Endothelial cell of umbilical vein (primary cell): ENCODE data around the gene EVA1A. TPM values are rescaled to one million over a fixed set of nuclear protein-coding genes. Genes with fewer than 3 reads are reported as not detected.

Source experiments
- BruUV-seq: library from RNA; stranded (reverse); fragments of 400-500 nt; replicated peaks from 2 replicates; lab custom pipeline; 2021; lab: Mats Ljungman, UMichigan
- CTCF ChIA-PET: fragments of 300-600, 350-600 bp; sonication (Branson Sonifier 250); formaldehyde crosslinking; loops from one replicate; lab custom pipeline; 2021; ENCODE audit warnings: antibody characterized with exemption, inconsistent platforms; lab: Charles Lee
- POLR2A ChIA-PET: fragments of 300-600, 350-600 bp; sonication (Branson Sonifier 250); formaldehyde crosslinking; loops from one replicate; lab custom pipeline; 2021; ENCODE audit warnings: antibody characterized with exemption, inconsistent platforms; lab: Charles Lee
- DNase-seq: peaks from one replicate; pipeline ENCODE4 v3.0.0-alpha.2; 2011; ENCODE audit warnings: low read depth, low spot score
- FAIRE-seq: peaks from 2 replicates; lab custom pipeline; 2011; peaks lifted over from hg19 to GRCh38; lab: Jason Lieb, UNC
- H2AFZ ChIP-seq: 2 replicates; pipeline ENCODE4 v1.6.0; 2012; ENCODE audit warnings: low read depth, low read length, control low read depth, inconsistent platforms
- H3K27ac ChIP-seq: 2 replicates; pipeline ENCODE4 v1.5.1; 2011; ENCODE audit warnings: low read depth, mild to moderate bottlenecking, control low read depth, low read length, moderate library complexity; ENCODE audit not compliant: insufficient read depth
- H3K27me3 ChIP-seq, 2 experiments: 2 replicates each; pipeline versions ENCODE4 v1.6.0 to v1.6.1; 2011; ENCODE audit warnings: low read length in 2 of 2, mixed read lengths in 1 of 2; ENCODE audit not compliant: control insufficient read depth in 2 of 2, insufficient read depth in 2 of 2
- H3K36me3 ChIP-seq, 2 experiments: 2 replicates in 1 of 2; 3 replicates in 1 of 2; pipeline ENCODE4 v1.5.1; 2011; ENCODE audit warnings: low read length in 2 of 2, mild to moderate bottlenecking in 1 of 2, moderate library complexity in 1 of 2; ENCODE audit not compliant: control insufficient read depth in 2 of 2, insufficient read depth in 2 of 2; ENCODE audit errors: extremely low read depth in 1 of 2
- H3K4me1 ChIP-seq: 3 replicates; pipeline ENCODE4 v1.5.1; 2011; ENCODE audit warnings: mild to moderate bottlenecking, low read length; ENCODE audit not compliant: control insufficient read depth, insufficient read depth; ENCODE audit errors: extremely low read depth
- H3K4me2 ChIP-seq: 2 replicates; pipeline ENCODE4 v1.6.1; 2011; ENCODE audit warnings: low read length, control low read depth, mixed read lengths; ENCODE audit not compliant: insufficient read depth
- H3K4me3 ChIP-seq, 3 experiments: fragments of 200-600 bp in 1 of 3; sonication (generic), shearing (Covaris generic) in 1 of 3; replicated peaks in 1 of 3; 2 replicates each; pipeline ENCODE4 v1.5.1; 2011 to 2016; ENCODE audit warnings: control low read depth in 3 of 3, low read length in 3 of 3, mild to moderate bottlenecking in 2 of 3, inconsistent platforms in 1 of 3, low read depth in 1 of 3, moderate library complexity in 1 of 3; ENCODE audit not compliant: insufficient read depth in 1 of 3
- H3K79me2 ChIP-seq: 2 replicates; pipeline ENCODE4 v1.6.0; 2012; ENCODE audit warnings: low read length, inconsistent platforms; ENCODE audit not compliant: control insufficient read depth, insufficient read depth
- H3K9ac ChIP-seq: replicated peaks from 2 replicates; pipeline ENCODE3; 2011; ENCODE audit warnings: low read length, control low read depth; ENCODE audit not compliant: insufficient read depth; ENCODE audit errors: extremely low read depth
- H3K9me1 ChIP-seq: replicated peaks from 3 replicates; pipeline ENCODE4 v1.6.0; 2011; ENCODE audit warnings: mild to moderate bottlenecking, low read length; ENCODE audit not compliant: control insufficient read depth, insufficient read depth; ENCODE audit errors: extremely low read depth
- H3K9me3 ChIP-seq: replicated peaks from 2 replicates; pipeline ENCODE4 v1.5.1; 2012; ENCODE audit warnings: low read length, inconsistent platforms; ENCODE audit not compliant: control insufficient read depth, insufficient read depth
- H4K20me1 ChIP-seq: replicated peaks from 2 replicates; pipeline ENCODE3; 2011; ENCODE audit warnings: mild to moderate bottlenecking, low read length; ENCODE audit not compliant: control insufficient read depth, insufficient read depth; ENCODE audit errors: extremely low read depth
- EZH2 ChIP-seq: IDR thresholded peaks from 2 replicates; pipeline ENCODE4 v1.6.1; 2012; ENCODE audit warnings: borderline replicate concordance, low read depth, mild to moderate bottlenecking, moderate library complexity, low read length, inconsistent platforms; ENCODE audit not compliant: severe bottlenecking
- FOS ChIP-seq: IDR thresholded peaks from 2 replicates; pipeline ENCODE4 v1.6.1; 2011; ENCODE audit warnings: mild to moderate bottlenecking, low read length, moderate library complexity, borderline replicate concordance; ENCODE audit not compliant: insufficient read depth
- GATA2 ChIP-seq: IDR thresholded peaks from 2 replicates; pipeline ENCODE4 v1.7.0; 2011; ENCODE audit warnings: low read depth, mild to moderate bottlenecking, moderate library complexity, mixed read lengths, low read length; ENCODE audit not compliant: insufficient read length, insufficient read depth
- JUN ChIP-seq: IDR thresholded peaks from 2 replicates; pipeline ENCODE4 v1.6.1; 2011; ENCODE audit warnings: borderline replicate concordance, low read depth; ENCODE audit not compliant: insufficient read length, insufficient read depth
- MYC ChIP-seq: IDR thresholded peaks from one replicate; pipeline ENCODE4 v1.6.1; 2011; ENCODE audit warnings: mild to moderate bottlenecking, low read depth, low read length
- POLR2A ChIP-seq: IDR thresholded peaks from 2 replicates; pipeline ENCODE4 v1.6.1; 2012; ENCODE audit warnings: low read depth, mild to moderate bottlenecking, control low read depth, low read length
- POLR2AphosphoS5 ChIP-seq: IDR thresholded peaks from 2 replicates; pipeline ENCODE4 v1.6.1; 2012; ENCODE audit warnings: low read depth, mild to moderate bottlenecking, control low read depth, low read length, moderate library complexity; ENCODE audit not compliant: insufficient read depth
- dilution Hi-C: fragments of 300-500 bp; cut with MboI; formaldehyde crosslinking; loops from one replicate; pipeline ENCODE4 v1.15.0; 2019; ENCODE audit warnings: low sequenced_read_pairs; ENCODE audit not compliant: extremely low pct_ligation_motif_present
- intact Hi-C: fragments of 100-400 bp; cut with micrococcal nuclease; formaldehyde crosslinking; loops from one replicate; pipeline ENCODE4 v1.10.0; 2022
- polyA plus RNA-seq, 4 experiments: library from polyadenylated mRNA; depleted of rRNA in 3 of 4; stranded (reverse) in 3 of 4; unstranded in 1 of 4; fragments of >200 nt; gene quantifications; 2 replicates each; pipeline versions ENCODE4 v1.2.1 to v1.2.3, GENCODE V29; 2011 to 2012; ENCODE audit warnings: missing spikeins in 1 of 4
- total RNA-seq: library from RNA; stranded (reverse); gene quantifications from 2 replicates; pipeline ENCODE4 v1.2.3, GENCODE V29; 2021
- TF ChIP-seq, protein P1 (sequence below): IDR thresholded peaks from 2 replicates; pipeline ENCODE4 v1.6.1; 2011; ENCODE audit not compliant: insufficient read depth, insufficient read length
- TF ChIP-seq, protein P2 (sequence below), 2 donors: IDR thresholded peaks; 1 replicate in 1 of 2; 2 replicates in 1 of 2; pipeline ENCODE4 v1.5.1; 2011; ENCODE audit warnings: low read length in 2 of 2, mild to moderate bottlenecking in 2 of 2, moderate library complexity in 2 of 2, control low read depth in 1 of 2, inconsistent platforms in 1 of 2, low read depth in 1 of 2; ENCODE audit not compliant: insufficient read depth in 1 of 2; ENCODE audit errors: extremely low read depth in 1 of 2

EVA1A gene
- total and polyA plus RNA-seq, 2 donors (not counting 3 experiments of a cell fraction or from before 2014, with no cell fraction given): 52.6 to 66.5 TPM

DNA sequence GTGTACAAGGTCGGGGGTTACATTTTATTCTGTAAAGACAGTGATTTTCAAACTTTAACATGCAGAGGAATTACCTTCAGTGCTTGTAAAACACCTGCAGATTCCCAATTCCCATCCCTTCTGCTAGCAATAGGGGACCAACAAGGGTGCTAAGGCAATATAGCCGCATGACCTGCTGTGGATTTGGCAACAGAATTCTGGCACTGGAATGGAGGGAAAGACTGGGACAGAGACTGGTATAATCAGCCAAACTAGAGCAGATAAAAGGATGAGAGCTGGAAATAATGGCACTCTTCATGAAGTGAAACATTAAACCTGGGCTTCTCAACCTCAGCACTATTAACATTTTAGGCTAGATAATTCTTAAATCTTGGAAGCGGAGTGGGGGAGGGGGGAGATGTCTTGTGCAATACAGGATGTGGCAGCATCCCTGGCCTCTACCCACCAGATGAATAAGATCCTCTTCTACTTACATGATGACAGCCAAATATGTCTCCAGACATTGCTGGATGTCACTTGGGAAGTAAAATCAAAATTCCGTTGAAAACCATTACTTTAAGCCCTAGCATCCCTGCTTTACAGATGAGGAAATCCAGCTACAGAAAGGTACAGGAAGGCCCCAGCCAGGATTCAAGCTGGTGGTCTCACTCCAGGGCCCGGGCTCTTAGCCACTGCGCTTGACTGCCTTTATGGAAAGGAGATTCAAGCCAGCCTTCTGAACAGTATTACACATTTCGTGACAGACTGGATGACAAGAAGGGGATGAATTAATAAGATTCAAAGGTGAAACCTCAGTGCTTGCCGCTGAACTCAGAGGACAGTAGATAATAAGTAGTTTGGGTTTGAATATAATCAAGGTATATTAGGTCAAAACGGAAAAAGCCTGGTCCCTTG is 1.7 kb downstream of the EVA1A start:
- TF ChIP-seq FOS (no peak), POLR2A (no peak), JUN (no peak), GATA2 (no peak), POLR2AphosphoS5 (no peak), EZH2 (no peak), MYC (no peak)
- TF ChIP-seq, protein P1, sequence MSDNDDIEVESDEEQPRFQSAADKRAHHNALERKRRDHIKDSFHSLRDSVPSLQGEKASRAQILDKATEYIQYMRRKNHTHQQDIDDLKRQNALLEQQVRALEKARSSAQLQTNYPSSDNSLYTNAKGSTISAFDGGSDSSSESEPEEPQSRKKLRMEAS: no peak
- TF ChIP-seq, protein P2, sequence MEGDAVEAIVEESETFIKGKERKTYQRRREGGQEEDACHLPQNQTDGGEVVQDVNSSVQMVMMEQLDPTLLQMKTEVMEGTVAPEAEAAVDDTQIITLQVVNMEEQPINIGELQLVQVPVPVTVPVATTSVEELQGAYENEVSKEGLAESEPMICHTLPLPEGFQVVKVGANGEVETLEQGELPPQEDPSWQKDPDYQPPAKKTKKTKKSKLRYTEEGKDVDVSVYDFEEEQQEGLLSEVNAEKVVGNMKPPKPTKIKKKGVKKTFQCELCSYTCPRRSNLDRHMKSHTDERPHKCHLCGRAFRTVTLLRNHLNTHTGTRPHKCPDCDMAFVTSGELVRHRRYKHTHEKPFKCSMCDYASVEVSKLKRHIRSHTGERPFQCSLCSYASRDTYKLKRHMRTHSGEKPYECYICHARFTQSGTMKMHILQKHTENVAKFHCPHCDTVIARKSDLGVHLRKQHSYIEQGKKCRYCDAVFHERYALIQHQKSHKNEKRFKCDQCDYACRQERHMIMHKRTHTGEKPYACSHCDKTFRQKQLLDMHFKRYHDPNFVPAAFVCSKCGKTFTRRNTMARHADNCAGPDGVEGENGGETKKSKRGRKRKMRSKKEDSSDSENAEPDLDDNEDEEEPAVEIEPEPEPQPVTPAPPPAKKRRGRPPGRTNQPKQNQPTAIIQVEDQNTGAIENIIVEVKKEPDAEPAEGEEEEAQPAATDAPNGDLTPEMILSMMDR (IDR thresholded peaks at IDR 0.05; ENCODE audit: extremely low read depth in 1 of 2, insufficient read depth in 1 of 2, low read depth in 1 of 2, low read length in 2 of 2): no peak
- Histone ChIP-seq H3K9me3 (no peaks in the 10 kb centered on the region), H2AFZ (no peak overlapping the region), H3K4me2 (peak overlapping the region; percentile 65), H3K27ac (no peak overlapping the region), H3K79me2 (peaks cover 53% of the 10 kb centered on the region), H3K36me3 (no peaks in the 10 kb centered on the region), H3K4me1 (peaks cover 35% of the 10 kb centered on the region), H3K4me3 (peak overlapping the region in 1 of 3 experiments; percentile 49), H3K27me3 (no peaks in the 10 kb centered on the region), H3K9ac (no peak overlapping the region), H4K20me1 (peaks cover 5% of the 10 kb centered on the region), H3K9me1 (no peaks in the 10 kb centered on the region)
- no peak for DNase-seq
- FAIRE-seq: no peak
- dilution Hi-C loops (no loop called here), intact Hi-C loops (no loop called here)
- ChIA-PET POLR2A (no interaction called here), CTCF (interaction anchor here (1.0 to 4.2 kb wide), 5 partner anchors 16 to 89 kb away, joined by 3 to 33 read pairs (median 21); no protein-coding TSS in a partner anchor)
- BruUV-seq: no TSS peak
